Testis (tissue), 3 donors: ENCODE results near the gene MTA1. TPM values are rescaled to one million over a fixed set of nuclear protein-coding genes. Genes with fewer than 3 reads are reported as not detected.

Source experiments
- DNase-seq: peaks from one replicate; pipeline ENCODE4 v3.0.0-alpha.2; 2019
- H3K27ac ChIP-seq, 2 donors: fragments of 200-600 bp; sonication (generic); one replicate each; pipeline ENCODE4 v1.5.1; 2019
- H3K27me3 ChIP-seq: fragments of 200-600 bp; sonication (generic); one replicate; pipeline ENCODE4 v1.5.1; 2019
- H3K36me3 ChIP-seq: fragments of 200-600 bp; sonication (generic); one replicate; pipeline ENCODE4 v1.5.1; 2017; ENCODE audit warnings: low read depth; ENCODE audit errors: missing control alignments
- H3K4me1 ChIP-seq: fragments of 200-600 bp; sonication (generic); one replicate; pipeline ENCODE4 v1.5.1; 2019
- H3K4me3 ChIP-seq, 2 donors: fragments of 200-600 bp; sonication (generic); one replicate each; pipeline ENCODE4 v1.5.1; 2017 to 2019
- H3K9me3 ChIP-seq: fragments of 200-600 bp; sonication (generic); one replicate; pipeline ENCODE4 v1.5.1; 2017
- POLR2A ChIP-seq: fragments of 450-650 bp; IDR thresholded peaks from one replicate; pipeline ENCODE4 v1.6.1; 2017; ENCODE audit warnings: antibody characterized with exemption, mild to moderate bottlenecking, moderate library complexity
- WGBS, 2 donors: methylation state at CpG; one replicate each; pipeline ENCODE4 v1.1.5; 2018; 5-methylcytosine and 5-hydroxymethylcytosine counted together
- intact Hi-C: fragments of 100-400 bp; cut with DNase I; formaldehyde crosslinking; loops from one replicate; pipeline ENCODE4 v1.15.1; 2023; ENCODE audit warnings: low total_unique reads
- polyA plus RNA-seq: library from polyadenylated mRNA; stranded (reverse); fragments of 350-450 nt; fragmentation: Illumina TruSeq; extraction: RNeasy Lipid Tissue Mini Kit (QIAGEN cat#74804); gene quantifications from one replicate; pipeline ENCODE4 v1.2.3, GENCODE V29; 2014; ENCODE audit warnings: low read depth, low replicate concordance; ENCODE audit not compliant: insufficient read depth
- total RNA-seq, 2 donors: library from RNA; depleted of rRNA; stranded (reverse); fragments of >200 nt; gene quantifications; one replicate each; pipeline ENCODE4 v1.2.3, GENCODE V29; 2016
- TF ChIP-seq, protein P1 (sequence below), 3 experiments: fragments of 450-650 bp in 2 of 3; fragments of 200-600 bp in 1 of 3; sonication (generic) in 1 of 3; IDR thresholded peaks; one replicate each; pipeline ENCODE4 v1.5.1; 2016 to 2019; ENCODE audit warnings: antibody characterized with exemption in 3 of 3, mild to moderate bottlenecking in 2 of 3, moderate library complexity in 1 of 3

Gene MTA1
- total and polyA plus RNA-seq, 3 donors from 2014 or later = 118 to 135 (median 120) TPM

GRCh38 chr14:105500726-105501101, 81.1 kb downstream of the MTA1 start:
- 71 to 73% methylated on average over 8 to 10 of the region's 10 CpGs for WGBS, 2 donors

DNA sequence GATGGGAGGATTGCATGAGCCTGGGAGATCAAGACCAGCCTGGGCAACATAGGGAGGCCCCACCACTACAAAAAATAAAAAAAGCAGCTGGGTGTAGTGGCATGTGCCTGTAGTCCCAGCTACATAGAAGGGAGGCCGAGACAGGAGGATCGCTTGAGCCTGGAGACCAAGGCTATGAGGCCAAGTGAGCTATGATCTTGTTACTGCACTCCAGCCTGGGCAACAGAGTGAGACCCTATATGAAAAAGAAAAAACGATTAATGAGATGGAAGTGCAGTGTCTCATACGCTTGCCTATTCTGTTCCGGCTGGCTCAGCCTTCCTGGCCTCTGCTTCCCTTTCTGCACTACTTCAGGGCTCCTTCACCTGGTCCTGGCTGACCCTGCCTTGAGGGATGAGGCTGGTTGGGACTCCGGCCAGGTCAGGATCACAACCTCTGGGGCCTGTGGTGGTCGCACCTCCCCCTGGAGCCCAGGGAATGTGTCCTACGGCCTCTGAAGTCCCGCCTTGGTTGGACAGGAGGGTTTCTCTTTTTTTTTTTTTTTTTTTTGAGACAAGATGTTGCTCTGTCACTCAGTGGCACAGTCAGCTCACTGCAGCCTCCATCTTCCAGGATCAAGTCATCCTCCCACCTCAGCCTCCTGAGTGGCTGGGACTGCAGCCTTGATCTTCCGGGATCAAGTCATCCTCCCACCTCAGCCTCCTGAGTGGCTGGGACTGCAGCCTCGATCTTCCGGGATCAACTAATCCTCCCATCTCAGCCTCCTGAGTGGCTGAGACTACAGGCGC, 82.1 kb downstream of the MTA1 start:
- no peak for DNase-seq
- intact Hi-C loops = no loop called here
- TF ChIP-seq, protein P1, sequence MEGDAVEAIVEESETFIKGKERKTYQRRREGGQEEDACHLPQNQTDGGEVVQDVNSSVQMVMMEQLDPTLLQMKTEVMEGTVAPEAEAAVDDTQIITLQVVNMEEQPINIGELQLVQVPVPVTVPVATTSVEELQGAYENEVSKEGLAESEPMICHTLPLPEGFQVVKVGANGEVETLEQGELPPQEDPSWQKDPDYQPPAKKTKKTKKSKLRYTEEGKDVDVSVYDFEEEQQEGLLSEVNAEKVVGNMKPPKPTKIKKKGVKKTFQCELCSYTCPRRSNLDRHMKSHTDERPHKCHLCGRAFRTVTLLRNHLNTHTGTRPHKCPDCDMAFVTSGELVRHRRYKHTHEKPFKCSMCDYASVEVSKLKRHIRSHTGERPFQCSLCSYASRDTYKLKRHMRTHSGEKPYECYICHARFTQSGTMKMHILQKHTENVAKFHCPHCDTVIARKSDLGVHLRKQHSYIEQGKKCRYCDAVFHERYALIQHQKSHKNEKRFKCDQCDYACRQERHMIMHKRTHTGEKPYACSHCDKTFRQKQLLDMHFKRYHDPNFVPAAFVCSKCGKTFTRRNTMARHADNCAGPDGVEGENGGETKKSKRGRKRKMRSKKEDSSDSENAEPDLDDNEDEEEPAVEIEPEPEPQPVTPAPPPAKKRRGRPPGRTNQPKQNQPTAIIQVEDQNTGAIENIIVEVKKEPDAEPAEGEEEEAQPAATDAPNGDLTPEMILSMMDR (IDR thresholded peaks at IDR 0.05) = no peak
- no peak for TF ChIP-seq POLR2A
- H3K36me3 ChIP-seq = no peaks in the 10 kb centered on the region
- no peak overlapping the region for H3K4me3 ChIP-seq
- no peak overlapping the region for H3K27ac ChIP-seq
- H3K27me3 ChIP-seq = no peaks in the 10 kb centered on the region
- H3K9me3 ChIP-seq = no peaks in the 10 kb centered on the region
- 85 to 90% methylated on average over 13 of the region's 13 CpGs for WGBS, 2 donors
- peaks cover 9% of the 10 kb centered on the region for H3K4me1 ChIP-seq

More at GRCh38 chr14:105500726-105501101, 81.1 kb downstream of the MTA1 start:
- no peaks in the 10 kb centered on the region for H3K27me3 ChIP-seq
- no peak overlapping the region for H3K27ac ChIP-seq
- TF ChIP-seq POLR2A = no peak
- TF ChIP-seq, protein P1 (IDR thresholded peaks at IDR 0.05) = no peak
- DNase-seq = no peak
- peaks cover 9% of the 10 kb centered on the region for H3K4me1 ChIP-seq
- H3K4me3 ChIP-seq = no peak overlapping the region
- intact Hi-C loops = no loop called here
- H3K9me3 ChIP-seq = no peaks in the 10 kb centered on the region
- H3K36me3 ChIP-seq = no peaks in the 10 kb centered on the region

DNA sequence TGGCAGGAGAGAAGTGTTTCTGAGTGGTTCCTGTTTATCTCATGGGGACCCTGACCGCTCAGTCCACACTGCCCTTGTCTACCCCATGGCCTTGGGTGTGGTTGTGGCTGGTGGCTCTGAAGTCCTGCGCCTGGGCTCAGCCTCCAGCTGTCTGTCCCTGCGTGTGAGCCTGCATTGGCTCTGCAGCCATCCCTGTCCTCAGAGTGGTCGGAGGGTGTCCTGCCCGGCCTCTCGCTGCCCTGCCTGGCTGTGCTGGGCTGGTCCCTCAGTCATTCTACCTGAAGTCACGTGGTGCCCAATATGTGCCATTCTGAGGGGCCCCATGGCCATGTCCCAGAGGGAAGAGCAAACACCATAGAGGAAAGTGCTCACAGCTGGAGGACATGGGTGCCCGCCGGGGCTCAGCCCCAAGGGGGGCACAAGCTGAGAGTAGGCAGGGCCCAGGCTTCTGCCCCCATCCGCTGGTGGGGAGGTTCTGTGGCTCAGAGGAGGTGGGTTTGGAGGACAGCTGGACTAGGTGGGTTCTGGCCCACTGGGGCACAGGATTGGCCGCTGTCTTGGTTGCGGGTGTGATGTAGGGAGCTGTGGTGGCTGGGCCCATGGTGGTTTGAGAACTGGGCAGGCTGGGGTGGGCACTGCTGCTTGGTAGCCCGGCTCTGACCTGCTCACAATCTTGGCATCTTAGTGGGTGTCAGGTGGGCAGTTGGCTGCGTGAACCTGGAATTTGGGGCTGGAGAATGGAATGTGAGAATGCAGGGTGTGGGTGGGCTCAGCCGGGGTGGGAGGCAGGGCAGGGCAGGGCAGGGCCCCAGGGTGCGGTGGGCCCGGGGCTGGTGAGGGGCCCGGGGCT, 83.0 kb downstream of the MTA1 start:
- Histone ChIP-seq H3K27ac (no peak overlapping the region), H3K4me1 (peaks cover 9% of the 10 kb centered on the region), H3K27me3 (no peaks in the 10 kb centered on the region), H3K36me3 (no peaks in the 10 kb centered on the region), H3K4me3 (no peak overlapping the region), H3K9me3 (no peaks in the 10 kb centered on the region)
- TF ChIP-seq POLR2A = no peak
- TF ChIP-seq, protein P1 (IDR thresholded peaks at IDR 0.05) = no peak
- intact Hi-C loops = no loop called here
- WGBS, 2 donors = 76 to 82% methylated on average over 11 to 17 of the region's 18 CpGs
- no peak for DNase-seq

DNA sequence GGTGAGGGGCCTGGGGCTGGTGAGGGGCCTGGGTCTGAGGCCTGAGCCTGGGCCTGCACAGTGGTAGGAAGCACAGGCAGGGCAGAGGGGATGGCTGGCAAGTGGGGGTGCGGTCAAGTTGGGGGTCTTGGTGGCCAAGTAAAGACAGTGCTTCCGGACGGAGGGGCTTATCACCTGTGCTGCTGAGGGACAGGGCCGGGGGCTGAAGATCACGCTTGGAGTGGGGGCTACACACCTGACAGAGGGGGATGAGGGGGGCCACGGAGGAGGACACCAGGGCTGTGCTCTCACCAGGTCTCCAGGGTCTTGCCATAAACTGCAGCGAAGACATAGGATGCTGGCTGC, 83.6 kb downstream of the MTA1 start:
- Histone ChIP-seq H3K36me3 (no peaks in the 10 kb centered on the region), H3K9me3 (no peaks in the 10 kb centered on the region), H3K4me1 (peaks cover 9% of the 10 kb centered on the region), H3K27ac (no peak overlapping the region), H3K4me3 (no peak overlapping the region), H3K27me3 (no peaks in the 10 kb centered on the region)
- intact Hi-C loops = no loop called here
- TF ChIP-seq POLR2A = no peak
- TF ChIP-seq, protein P1 (IDR thresholded peaks at IDR 0.05) = no peak
- 73 to 89% methylated on average over 6 to 7 of the region's 7 CpGs for WGBS, 2 donors
- no peak for DNase-seq
